ENCODE measurements around the gene KMT2C. TPM values are rescaled to one million over a fixed set of nuclear protein-coding genes. Genes with fewer than 3 reads are reported as not detected.
A peak's percentile ranks its signal among the peaks of the same experiment; 100 is the strongest.

Gene KMT2C
- total RNA-seq, 1 donor from 2014 or later, result 71.8 TPM

- H3K4me3 Mint-ChIP-seq (ENCODE audit: unreplicated experiment), result no peak overlapping the region
- H3K27me3 Mint-ChIP-seq (ENCODE audit: unreplicated experiment), result no peaks in the 10 kb centered on the region
- H3K27ac Mint-ChIP-seq (ENCODE audit: unreplicated experiment), result no peak overlapping the region
- H3K4me1 Mint-ChIP-seq (ENCODE audit: unreplicated experiment), result peaks cover 32% of the 10 kb centered on the region
- TF ChIP-seq CTCF (IDR thresholded peaks at IDR 0.05), result no peak
- no peaks in the 10 kb centered on the region for H3K9me3 Mint-ChIP-seq (ENCODE audit: unreplicated experiment)
- peaks cover 30% of the 10 kb centered on the region for H3K36me3 Mint-ChIP-seq (ENCODE audit: unreplicated experiment)
- DNase-seq (ENCODE audit: extremely low spot score, unreplicated experiment), result no peak
Observed at GRCh38 chr7:152132812-152133211, 303.0 kb downstream of the KMT2C start.

GRCh38 chr7:152131981-152132494 lies 303.8 kb downstream of the KMT2C start:
- Mint-ChIP-seq H3K4me1 (ENCODE audit: unreplicated experiment) (peaks cover 29% of the 10 kb centered on the region), H3K9me3 (ENCODE audit: unreplicated experiment) (no peaks in the 10 kb centered on the region), H3K27ac (ENCODE audit: unreplicated experiment) (no peak overlapping the region), H3K27me3 (ENCODE audit: unreplicated experiment) (no peaks in the 10 kb centered on the region), H3K4me3 (ENCODE audit: unreplicated experiment) (no peak overlapping the region), H3K36me3 (ENCODE audit: unreplicated experiment) (peaks cover 36% of the 10 kb centered on the region)
- DNase-seq (ENCODE audit: extremely low spot score, unreplicated experiment), result no peak
- no peak for TF ChIP-seq CTCF (IDR thresholded peaks at IDR 0.05)

GRCh38 chr7:152130658-152131590 lies 304.9 kb downstream of the KMT2C start:
- no peaks in the 10 kb centered on the region for H3K9me3 Mint-ChIP-seq (ENCODE audit: unreplicated experiment)
- peaks cover 43% of the 10 kb centered on the region for H3K36me3 Mint-ChIP-seq (ENCODE audit: unreplicated experiment)
- H3K4me3 Mint-ChIP-seq (ENCODE audit: unreplicated experiment), result no peak overlapping the region
- no peak for TF ChIP-seq CTCF (IDR thresholded peaks at IDR 0.05)
- H3K27me3 Mint-ChIP-seq (ENCODE audit: unreplicated experiment), result no peaks in the 10 kb centered on the region
- H3K27ac Mint-ChIP-seq (ENCODE audit: unreplicated experiment), result peak overlapping the region; percentile 16
- H3K4me1 Mint-ChIP-seq (ENCODE audit: unreplicated experiment), result peaks cover 21% of the 10 kb centered on the region
- DNase-seq (ENCODE audit: extremely low spot score, unreplicated experiment), result no peak

- no peak for TF ChIP-seq CTCF (IDR thresholded peaks at IDR 0.05)
- H3K4me1 Mint-ChIP-seq (ENCODE audit: unreplicated experiment), result peaks cover 9% of the 10 kb centered on the region
- no peak overlapping the region for H3K4me3 Mint-ChIP-seq (ENCODE audit: unreplicated experiment)
- H3K36me3 Mint-ChIP-seq (ENCODE audit: unreplicated experiment), result peaks cover 52% of the 10 kb centered on the region
- no peak for DNase-seq (ENCODE audit: extremely low spot score, unreplicated experiment)
- peaks cover 9% of the 10 kb centered on the region for H3K9me3 Mint-ChIP-seq (ENCODE audit: unreplicated experiment)
- no peak overlapping the region for H3K27ac Mint-ChIP-seq (ENCODE audit: unreplicated experiment)
- H3K27me3 Mint-ChIP-seq (ENCODE audit: unreplicated experiment), result no peaks in the 10 kb centered on the region
Observed at GRCh38 chr7:152129682-152130081, 306.1 kb downstream of the KMT2C start.

- no peak for TF ChIP-seq CTCF (IDR thresholded peaks at IDR 0.05)
- peaks cover 15% of the 10 kb centered on the region for H3K9me3 Mint-ChIP-seq (ENCODE audit: unreplicated experiment)
- no peak overlapping the region for H3K27ac Mint-ChIP-seq (ENCODE audit: unreplicated experiment)
- no peak overlapping the region for H3K4me3 Mint-ChIP-seq (ENCODE audit: unreplicated experiment)
- no peaks in the 10 kb centered on the region for H3K27me3 Mint-ChIP-seq (ENCODE audit: unreplicated experiment)
- no peak for DNase-seq (ENCODE audit: extremely low spot score, unreplicated experiment)
- H3K36me3 Mint-ChIP-seq (ENCODE audit: unreplicated experiment), result peaks cover 57% of the 10 kb centered on the region
- H3K4me1 Mint-ChIP-seq (ENCODE audit: unreplicated experiment), result peaks cover 7% of the 10 kb centered on the region
Observed at GRCh38 chr7:152128741-152129461, 306.9 kb downstream of the KMT2C start.
